ENCODE results near the gene TIMP4.

DNA sequence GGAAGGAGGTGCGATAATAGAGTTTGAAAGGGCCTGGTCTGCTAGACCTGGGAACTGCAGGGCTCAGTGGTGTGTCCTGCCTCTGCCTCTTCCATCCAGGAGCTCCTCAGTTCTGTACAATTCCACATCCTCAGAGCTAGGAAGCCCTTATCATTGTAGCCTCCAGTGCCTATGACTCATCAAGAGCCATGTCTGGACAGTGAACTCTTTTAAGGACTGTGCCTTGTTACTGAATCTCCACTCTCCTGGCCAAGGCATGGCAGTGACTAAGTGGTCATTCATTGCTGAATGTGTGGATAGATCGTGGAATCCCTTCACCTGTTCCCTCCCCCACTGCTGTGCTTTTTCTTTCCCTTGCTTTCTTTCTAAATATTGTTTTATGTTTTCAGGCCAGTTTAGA, 2.9 kb downstream of the TIMP4 start:
- TF ChIP-seq, protein P1, sequence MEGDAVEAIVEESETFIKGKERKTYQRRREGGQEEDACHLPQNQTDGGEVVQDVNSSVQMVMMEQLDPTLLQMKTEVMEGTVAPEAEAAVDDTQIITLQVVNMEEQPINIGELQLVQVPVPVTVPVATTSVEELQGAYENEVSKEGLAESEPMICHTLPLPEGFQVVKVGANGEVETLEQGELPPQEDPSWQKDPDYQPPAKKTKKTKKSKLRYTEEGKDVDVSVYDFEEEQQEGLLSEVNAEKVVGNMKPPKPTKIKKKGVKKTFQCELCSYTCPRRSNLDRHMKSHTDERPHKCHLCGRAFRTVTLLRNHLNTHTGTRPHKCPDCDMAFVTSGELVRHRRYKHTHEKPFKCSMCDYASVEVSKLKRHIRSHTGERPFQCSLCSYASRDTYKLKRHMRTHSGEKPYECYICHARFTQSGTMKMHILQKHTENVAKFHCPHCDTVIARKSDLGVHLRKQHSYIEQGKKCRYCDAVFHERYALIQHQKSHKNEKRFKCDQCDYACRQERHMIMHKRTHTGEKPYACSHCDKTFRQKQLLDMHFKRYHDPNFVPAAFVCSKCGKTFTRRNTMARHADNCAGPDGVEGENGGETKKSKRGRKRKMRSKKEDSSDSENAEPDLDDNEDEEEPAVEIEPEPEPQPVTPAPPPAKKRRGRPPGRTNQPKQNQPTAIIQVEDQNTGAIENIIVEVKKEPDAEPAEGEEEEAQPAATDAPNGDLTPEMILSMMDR (IDR thresholded peaks at IDR 0.05), result no peak
- TF ChIP-seq POLR2A (IDR thresholded peaks at IDR 0.05), result no peak
